LNCAP (cell line): ENCODE measurements around the gene CCDC188.

Experiments used
- TF ChIP-seq, protein P1 (sequence below): fragments of 450-650 bp; IDR thresholded peaks from 2 replicates; pipeline ENCODE4 v1.5.1; 2017; ENCODE audit warnings: mild to moderate bottlenecking

The CCDC188 gene

GRCh38 chr22:20137113-20137512, 13.7 kb downstream of the CCDC188 start:
- TF ChIP-seq, protein P1, sequence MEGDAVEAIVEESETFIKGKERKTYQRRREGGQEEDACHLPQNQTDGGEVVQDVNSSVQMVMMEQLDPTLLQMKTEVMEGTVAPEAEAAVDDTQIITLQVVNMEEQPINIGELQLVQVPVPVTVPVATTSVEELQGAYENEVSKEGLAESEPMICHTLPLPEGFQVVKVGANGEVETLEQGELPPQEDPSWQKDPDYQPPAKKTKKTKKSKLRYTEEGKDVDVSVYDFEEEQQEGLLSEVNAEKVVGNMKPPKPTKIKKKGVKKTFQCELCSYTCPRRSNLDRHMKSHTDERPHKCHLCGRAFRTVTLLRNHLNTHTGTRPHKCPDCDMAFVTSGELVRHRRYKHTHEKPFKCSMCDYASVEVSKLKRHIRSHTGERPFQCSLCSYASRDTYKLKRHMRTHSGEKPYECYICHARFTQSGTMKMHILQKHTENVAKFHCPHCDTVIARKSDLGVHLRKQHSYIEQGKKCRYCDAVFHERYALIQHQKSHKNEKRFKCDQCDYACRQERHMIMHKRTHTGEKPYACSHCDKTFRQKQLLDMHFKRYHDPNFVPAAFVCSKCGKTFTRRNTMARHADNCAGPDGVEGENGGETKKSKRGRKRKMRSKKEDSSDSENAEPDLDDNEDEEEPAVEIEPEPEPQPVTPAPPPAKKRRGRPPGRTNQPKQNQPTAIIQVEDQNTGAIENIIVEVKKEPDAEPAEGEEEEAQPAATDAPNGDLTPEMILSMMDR = no peak

DNA sequence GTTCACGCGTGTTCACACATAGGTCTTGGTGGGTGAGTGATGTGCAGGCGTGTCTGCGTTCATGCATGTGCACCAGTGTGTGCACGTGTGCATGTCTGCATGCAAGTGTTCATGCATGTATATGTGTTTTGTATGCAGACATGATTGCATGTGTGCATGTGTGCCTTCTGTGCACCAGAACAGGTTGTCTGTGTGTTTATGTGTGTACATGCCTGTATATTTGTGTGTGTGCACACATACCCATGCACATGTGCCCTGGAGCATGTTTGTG, 14.3 kb downstream of the CCDC188 start:
- TF ChIP-seq, protein P1 = no peak

DNA sequence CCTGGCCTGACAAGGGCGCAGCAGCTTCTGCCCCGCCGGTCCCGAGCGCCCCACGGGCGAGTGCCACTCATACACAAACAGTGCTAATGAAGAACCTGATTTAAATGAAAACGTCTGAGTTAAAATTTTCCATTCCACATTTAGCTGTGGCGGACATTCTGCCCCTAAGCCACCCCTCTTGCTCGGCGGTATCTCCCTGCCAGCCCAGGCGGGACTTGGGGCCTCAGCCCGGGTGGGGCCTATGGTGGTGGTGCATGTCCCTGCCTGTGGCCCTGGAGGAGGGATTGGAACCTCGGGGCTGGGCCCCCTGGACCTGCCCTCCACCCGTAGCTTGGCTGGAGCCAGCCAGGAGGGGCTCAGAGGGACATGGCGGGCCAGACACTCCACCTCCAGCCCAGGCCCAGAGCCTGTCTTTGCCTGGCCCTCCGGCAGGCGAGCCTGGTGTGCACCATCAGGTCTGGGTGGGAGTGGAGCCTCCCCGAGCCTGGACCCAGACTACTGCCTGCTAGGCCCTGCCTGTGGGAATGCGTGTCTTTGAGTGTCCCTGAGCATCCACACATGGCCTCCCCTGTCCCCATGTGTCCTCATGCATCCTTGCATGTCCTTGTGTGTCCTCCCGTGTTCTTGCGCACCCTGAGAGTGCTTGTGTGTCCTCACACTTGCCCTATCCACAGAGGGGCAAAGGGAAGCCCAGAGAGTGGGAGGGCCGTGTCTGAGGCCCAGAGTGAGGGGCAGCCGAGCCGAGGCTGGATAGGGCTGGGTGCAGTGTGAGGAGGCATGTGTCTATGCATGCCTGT, 14.9 kb downstream of the CCDC188 start:
- TF ChIP-seq, protein P1 = no peak

DNA sequence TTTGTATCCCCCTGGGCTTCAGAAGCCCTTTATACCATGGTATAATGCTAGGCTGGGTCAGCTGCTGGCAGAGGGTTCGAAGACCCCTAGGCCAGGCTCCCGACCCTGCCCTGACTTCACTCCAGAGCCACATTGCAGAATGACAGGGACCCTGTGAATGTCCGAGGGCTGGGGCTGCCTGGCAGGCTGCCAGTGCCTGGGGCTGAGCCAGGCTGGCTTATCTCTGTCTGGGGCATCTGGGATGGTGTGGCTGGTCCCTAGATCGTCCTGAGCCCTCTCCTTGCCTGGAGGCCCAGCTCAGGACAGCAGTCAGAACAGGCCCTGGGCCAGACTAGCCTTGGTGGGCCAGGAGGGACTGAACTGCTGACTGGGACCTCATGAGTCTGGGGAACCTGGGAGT, 15.6 kb downstream of the CCDC188 start:
- TF ChIP-seq, protein P1 = no peak

- TF ChIP-seq, protein P1 = no peak
Measured at GRCh38 chr22:20133930-20134549, 16.8 kb downstream of the CCDC188 start.

DNA sequence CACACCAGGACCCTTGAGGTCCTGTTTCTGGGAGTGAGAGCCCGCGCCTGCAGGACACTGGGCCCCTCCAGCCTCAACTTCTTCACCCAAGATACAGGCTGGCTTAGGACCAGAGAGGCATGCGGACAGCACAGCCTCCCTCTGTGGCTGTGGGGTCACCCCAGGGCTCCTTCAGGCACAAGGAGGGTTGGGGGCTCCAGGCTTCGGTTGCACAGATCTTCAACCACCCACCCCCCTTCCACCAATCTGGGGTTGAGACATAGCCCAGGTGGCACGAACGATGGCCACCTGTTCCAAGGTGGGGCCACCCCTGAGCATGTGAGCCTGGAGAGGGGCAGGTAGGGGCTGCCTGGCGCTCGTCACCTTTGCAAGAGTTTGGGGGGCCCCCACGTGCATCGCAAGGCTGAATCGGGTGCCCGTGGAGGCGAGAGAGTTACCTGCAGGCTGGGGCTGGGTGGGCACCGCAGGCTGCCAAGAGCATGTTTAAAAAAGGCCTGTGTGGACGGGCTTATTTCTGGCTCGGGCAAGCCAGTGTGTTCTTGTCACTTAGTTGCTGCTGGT, 18.1 kb downstream of the CCDC188 start:
- TF ChIP-seq, protein P1 = no peak

DNA sequence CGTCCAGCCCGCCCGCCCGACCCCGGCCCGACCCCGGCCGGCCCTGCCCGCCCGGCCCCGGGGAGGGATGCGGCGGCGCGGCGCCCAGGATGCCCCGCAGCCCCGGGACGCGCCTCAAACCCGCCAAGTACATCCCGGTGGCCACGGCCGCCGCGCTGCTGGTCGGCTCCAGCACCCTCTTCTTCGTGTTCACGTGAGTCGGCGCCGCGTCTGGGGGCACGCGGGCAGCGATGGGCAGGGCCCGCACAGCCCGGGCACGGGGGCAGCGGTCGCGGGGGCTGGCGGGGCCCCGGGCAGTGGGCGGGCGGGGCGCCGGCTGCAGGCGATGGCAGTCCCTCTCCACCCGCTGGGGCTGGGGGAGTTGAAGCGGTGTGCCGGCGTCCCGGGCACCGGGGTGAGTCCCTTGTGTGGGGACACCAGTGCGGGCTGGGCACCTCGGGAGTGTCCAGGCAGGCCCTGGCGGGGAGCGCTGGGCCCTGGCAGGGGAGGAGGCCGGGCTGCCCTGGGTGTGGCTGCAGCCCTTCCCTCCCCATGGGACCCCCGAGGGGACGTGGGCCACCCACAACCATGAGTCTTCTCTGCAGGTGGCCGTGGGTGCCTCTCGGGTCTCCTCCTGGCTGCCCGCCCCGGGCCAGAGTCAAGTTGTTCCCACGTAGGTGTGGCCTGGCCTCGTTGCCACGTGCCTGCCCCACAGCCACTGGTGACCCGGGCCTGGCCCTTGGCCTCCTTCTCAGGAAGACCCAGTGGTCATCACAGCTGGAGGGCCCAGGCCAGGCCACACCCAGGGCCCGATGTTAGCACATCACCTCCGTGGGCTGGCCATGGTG, 18.8 kb downstream of the CCDC188 start:
- TF ChIP-seq, protein P1 = no peak
